ENCODE results near the gene SYT8.

Gene SYT8

DNA sequence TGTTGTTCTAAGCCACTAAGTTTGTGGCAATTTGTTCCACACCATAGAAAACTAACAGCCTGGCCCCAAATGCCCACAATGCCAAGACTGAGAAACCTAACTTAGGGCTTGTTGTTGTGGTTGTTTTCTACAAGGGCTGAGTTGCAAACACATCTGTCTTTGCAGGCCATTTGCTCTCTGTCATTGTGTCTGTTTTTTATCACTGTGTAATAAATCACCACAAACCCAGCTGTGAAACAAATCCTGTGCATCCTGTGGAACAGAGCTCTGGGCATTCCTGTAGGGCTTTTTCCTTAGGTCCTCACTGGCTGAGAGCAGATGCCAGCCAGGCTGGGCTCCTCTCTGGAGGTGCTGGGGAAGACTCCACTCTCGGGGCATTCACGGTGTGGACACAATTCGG is 15.7 kb upstream of the SYT8 start:
- no peak for DNase-seq

DNA sequence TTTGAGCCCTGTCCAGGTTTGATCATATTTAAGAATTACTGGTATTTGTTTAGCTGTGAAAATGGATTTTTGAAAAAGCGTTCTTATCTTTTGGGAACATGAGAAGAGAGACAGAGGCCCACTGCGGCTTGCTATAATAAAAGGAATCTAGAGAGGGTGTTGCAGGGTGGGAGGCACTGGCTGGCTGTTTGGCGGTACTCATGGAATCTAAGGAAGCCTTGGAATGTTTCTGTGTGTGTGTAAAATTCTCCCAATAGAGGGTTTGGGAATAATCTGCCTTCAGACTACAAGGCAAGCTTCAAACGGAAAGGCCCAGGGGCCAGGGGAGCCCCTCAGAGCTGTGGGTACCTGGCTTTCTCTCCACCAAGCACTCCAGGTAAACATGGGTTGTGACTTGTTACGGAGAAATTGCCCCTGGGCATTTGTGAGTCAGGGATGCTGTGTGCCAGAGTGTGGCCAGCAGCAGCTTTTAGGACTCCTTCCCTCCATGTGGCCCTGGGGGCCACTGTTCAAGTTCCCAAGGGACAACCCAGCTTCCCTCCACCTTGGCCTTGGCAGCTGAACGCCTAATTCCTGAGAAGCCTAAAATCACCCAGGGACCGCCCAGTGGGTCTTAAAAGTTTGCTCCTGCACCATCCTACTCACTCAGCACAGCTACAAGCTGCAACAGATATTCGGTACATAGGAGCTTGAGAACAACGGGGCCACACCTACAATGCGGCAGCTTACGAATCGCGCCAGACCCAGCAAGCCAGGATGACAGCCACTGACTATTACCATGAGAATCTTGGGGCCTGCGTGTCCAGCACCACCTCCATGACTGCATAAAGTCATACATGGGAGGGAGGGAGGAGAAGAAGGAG is 14.1 kb upstream of the SYT8 start:
- no peak for DNase-seq

DNA sequence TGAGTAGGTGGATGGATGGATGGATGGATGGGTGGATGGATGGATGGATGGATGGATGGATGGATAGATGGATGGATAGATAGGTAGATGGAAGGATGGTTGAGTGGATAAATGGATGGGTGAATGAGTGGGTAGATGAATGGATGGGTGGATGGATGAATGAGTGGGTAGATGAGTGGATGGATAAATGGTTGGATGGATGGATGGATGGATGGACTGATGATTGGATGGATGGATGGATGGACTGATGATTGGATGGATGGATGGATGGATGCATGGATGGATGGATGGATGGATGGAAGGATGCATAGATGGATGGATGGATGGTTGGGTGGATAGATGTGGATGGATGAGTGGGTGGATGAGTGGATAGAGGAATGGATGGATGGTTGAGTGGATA is 13.2 kb upstream of the SYT8 start:
- no peak for DNase-seq

DNA sequence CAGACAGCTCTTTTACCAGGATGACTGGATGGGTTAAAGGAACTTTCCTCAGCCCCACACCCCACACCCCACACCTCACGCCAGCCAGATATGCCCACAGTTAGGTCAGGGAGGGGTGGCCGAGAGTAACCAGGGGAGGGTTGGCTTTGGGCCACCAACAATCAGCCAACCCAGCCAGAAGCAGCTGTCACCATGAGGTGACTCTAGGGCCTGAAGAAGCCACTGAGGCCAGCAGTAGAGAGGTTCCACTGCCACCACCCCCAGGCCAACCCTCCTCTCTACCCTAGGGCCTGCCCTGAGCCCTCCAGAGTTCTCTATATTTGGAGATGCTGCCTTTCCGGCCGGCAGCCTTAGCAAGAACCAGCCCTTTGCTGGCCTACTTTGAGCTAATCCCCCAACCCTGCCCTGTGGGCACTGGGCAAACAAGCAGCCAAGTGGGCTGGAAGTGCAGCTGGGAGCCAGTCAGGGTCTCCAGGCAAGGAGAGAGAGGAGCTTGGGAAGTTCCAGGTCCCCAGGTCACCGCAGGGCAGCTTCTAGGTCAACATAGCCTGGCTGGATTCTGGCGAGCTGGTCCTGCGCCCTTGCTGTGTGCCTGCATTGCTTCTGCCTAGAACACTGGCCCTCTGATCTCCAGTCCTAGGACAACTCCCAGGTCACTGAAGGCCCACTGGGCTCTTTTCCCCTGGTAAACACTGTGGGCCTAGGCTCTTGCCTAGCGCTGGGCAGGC is 12.0 kb upstream of the SYT8 start:
- no peak for DNase-seq

DNA sequence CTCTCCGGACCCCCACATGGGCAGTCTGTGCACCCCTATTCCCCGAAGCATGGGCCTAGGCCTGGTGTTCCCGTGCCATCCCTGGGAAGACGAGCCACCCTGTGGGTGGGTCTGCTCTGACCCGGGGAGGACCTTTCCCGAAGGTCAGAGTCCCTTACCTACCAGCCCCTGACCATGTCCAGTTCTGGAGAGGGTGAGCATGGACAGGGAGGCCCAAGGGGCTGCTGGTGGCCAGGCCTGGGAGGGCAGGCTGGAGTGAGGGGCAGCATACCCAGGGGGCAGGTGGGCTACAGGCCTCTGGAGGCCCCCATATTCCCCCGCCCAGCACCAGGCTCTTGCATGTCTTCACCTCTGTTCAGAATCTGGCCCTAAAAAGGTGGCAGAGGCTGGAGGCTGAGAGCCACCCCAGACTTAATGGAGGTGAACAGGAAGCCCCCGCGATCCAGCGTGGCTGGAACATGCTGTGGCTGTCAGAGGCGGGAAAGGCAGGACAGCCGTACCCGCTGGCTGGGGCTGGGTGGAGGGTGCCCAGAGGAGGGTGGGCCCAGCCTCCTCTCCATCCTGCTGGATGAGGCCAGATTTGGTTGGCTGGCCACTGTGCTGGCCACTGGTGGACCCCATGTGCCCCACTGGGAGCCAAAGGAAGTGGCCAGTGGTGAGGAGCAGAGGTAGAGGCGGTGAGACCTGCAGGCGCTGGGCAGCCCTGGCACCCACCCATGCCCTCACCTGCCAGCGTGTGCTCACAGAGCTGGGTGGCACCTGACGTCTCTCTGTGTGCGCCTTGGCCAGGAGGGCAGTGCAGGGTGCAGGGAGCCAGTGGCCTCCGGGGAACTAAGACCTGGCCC is 11.2 kb upstream of the SYT8 start:
- DNase-seq: no peak

DNA sequence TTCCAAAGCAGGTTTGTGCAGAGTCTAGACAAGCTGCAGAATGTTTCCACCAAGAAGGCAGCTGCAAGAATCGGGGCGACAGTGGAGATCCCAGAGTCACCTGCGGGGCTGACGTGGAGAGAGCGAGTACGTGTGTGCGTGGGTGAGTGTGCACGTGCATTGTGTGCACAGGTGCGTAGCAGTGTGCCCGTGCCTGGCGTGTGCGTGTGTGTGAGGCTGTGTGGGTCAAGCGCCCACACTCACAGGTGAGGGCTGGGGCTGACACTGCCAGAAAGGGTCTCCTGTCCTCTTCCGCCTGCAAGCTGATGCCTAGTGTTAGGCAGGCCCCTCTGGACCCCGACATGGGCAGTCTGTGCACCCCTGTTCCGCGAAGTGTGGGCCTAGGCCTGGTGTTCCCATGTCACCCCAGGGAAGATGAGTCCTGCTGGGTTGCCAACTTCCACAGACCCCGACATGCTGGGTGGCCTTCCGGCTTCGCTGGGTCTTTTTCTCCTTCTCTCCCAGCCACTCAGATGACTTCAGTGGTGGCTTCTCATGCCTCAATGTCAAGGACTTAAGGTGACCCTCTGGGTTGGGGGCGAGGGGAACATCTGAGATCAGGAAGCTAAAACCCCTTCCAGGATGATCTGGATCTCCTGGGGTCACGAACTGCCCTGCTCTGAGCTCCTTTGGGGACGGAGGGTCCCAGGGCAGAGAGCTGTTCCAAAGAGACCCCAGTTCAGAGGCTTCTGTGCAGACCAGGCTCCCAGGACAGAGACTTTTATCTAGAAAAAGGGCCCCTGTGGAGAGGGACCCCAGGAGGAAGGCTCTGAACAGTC is 10.4 kb upstream of the SYT8 start:
- no peak for DNase-seq

DNA sequence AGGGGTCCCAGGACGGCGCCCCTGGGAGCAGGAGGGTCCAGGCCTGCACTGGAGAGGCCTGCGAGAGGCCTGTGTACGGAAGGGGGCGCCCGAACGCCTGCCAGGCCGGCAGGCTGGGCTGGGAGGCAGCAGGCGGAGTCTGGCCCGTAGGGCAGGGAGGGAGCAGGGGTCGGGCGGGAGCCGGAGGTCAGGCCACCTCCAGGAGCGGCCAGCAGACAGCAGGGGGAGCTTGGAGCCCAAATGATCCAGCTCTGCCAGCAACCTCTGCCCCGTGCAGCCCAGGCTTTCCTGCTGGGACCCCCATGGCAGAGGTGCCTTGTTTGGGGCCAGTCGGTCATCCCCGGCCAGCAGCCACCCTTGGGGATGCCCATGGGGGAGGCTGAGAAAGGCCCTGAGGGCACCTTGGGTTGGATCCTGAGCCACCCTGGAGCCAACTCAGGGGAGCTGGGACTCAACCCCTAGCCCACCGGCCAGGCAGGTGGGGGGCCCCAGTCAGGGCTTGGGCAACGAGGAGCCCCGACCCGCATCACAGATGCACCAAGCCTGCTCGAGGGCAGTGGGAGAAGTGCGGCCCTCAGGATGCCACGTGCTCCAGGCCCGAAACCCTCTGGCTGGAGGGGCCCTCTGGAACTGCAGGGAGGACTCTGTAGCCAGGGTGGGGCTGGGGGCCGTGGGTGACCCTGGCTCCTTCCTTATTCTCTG is 9.6 kb upstream of the SYT8 start:
- no peak for DNase-seq

DNA sequence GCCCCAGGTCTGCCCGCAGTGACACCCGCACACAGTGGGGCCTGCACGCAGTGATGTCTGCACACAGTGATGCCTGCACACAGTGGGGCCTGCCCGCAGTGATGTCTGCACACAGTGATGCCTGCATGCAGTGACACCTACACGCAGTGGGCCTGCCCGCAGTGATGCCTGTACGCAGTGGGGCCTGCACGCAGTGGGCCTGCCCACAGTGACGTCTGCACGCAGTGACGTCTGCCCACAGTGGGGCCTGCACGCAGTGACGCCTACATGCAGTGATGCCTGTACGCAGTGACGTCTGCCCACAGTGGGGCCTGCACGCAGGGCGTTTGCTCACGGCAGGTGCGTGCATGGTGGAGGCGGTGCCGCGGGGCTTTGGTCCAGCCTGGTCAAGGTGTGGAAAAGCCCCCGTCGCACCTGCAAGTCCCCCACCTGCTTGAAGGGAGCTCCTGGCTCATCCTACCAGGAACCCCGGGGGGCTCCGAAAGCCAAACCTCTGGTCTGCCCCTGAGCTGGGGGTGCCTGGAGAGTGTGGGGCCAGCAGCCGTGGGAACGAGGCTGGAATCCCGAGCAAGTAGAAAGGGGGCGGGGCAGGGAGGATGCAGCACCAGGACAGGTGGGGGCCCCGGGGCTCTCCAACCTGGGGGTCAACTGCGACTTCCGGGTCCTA is 8.9 kb upstream of the SYT8 start:
- DNase-seq: no peak

DNA sequence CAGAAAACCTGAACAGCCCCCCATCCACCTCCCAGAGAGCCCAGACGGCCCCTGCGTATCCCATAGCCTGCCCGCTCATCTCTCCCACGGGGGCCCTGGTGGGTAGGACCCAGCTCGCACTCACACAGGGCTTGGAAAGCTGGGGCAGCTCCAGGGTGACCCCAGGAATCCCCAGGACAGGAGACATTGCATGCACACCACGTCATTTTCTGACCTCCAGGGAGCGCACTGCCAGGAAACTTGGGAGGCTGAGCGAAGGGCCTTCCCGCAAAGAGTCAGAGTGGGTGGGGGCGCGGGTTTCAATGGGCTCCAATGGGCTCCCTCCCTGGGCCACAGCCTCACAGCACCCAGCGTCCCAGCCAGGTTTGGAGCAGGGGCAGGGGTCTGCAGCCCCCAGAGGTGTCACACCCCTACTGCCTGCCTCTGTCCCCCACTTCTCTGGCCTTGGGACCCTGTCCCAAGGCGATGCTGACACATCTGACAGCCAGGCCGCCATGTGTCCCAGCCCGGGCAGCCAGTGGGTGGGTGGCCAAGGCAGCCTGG is 8.2 kb upstream of the SYT8 start:
- no peak for DNase-seq

DNA sequence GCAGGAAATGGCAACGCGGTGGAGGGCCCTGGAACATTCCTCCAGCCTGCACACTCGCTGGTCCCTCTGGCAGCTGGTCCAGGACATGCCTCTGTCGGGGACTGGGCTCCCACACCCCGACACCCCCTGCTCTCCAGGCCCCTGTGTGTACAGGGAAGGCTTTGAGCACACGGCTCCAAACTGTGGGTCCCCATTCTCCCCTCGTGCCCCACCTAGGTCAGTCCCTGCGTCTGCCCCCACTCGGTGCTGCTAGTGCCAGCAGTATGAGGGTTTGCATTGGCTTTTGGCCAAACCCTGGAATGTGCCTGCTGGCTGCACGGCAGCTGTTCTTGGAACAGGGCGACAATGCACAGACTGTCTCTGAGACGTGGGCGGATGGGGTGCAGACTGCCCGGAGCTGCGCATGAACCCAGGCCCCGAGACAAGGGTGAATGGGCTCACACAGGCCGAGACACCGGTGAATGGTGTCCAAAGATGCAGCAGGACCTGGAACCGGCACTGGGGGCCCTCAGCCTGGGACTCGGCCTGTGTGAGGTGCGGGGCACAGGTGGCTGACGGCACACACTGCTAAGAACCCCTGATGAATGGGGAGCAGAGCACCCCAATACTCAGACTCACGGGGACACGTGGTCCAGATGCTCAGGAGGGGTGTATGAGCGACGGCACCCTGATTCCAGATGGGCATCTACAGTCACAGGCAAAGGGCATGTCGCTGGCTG is 7.5 kb upstream of the SYT8 start:
- DNase-seq: no peak

DNA sequence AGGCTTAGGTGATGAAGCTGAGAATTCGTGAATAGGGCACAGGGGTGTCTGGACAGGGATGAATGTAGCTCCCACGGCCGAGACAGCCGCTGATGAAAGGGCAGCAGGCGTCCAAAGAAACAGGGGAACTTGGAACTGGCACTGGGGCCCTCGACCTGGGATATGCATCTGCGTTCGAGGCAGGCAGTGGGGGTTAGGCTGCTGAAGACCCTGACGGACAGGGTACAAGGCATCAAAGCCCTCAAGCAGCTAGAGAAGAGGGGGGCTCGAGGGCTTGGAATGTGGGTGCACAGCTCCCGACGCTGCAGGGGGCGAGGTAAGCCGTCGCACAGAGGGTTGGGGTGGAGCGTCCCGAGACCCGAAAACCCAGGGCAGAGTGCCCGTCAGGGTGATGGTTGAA is 6.9 kb upstream of the SYT8 start:
- no peak for DNase-seq

DNA sequence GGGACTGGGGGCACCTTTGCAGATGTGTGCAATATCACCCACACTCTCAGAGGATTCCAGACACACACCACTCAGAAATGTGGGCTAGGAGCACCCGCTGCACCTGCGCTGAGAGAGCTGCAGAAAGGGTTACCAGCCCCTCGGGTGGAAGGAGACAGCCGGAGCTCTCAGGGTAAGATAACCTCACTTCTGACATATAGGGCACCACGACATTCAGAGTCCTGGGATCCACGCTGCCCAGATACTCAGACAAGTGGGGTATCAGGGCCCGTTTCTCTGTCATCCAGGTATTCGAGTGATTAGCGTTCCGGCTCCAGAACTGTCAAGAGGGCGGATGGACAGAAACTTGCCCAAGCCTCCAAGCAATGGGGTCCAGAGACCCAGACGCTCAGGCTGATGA is 6.2 kb upstream of the SYT8 start:
- no peak for DNase-seq

DNA sequence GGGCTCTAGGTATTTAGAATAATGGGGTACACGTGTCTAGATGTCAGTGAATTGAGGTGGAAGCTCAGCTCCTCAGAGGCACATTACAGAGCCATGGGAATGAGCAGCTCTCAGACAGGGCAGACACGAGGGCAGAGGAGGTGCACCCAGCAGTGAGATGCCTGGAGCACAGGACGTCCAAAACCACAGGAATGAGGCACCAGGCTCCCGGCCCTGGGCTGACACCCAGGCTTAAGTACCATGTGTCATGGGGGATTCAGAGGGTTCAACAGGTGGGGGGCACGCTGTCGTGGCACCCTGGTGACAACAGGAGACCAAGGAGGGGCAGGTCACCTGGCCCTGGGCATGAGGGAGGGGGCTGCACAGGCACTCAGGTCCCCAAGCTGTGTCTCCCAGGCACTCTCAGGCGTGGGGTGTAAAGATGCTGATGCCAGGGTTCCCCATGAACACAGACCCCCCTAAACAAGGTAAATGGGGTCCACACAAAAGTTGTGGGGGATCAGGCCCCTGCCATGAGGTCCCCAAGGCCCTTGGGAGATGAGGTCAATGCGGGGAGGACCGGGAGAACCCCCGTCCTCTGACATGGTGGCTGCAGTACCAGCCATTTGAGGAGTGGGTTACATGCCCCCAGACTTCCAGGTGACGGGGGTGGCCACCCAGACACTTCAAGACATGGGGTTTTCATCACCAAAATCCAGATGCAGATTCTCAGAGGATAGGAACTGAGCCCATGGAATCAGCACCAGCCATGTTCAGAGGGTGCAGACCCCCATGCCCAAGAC is 5.6 kb upstream of the SYT8 start:
- DNase-seq: no peak

DNA sequence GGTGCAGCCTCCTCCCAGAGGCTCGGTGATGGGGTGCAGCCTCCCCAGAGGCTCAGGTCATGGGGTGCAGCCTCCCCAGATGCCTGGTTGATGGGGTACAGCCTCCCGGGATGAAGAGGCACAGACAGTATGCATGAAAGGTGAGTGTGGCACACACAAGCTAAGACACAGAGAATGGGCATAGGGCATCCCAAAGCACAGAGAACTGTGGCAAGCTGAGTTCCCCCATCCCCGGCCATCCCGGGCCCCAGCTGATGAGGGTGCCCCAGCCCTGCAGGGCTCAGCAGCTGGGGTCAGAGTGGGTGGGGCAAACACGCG is 4.8 kb upstream of the SYT8 start:
- no peak for DNase-seq

DNA sequence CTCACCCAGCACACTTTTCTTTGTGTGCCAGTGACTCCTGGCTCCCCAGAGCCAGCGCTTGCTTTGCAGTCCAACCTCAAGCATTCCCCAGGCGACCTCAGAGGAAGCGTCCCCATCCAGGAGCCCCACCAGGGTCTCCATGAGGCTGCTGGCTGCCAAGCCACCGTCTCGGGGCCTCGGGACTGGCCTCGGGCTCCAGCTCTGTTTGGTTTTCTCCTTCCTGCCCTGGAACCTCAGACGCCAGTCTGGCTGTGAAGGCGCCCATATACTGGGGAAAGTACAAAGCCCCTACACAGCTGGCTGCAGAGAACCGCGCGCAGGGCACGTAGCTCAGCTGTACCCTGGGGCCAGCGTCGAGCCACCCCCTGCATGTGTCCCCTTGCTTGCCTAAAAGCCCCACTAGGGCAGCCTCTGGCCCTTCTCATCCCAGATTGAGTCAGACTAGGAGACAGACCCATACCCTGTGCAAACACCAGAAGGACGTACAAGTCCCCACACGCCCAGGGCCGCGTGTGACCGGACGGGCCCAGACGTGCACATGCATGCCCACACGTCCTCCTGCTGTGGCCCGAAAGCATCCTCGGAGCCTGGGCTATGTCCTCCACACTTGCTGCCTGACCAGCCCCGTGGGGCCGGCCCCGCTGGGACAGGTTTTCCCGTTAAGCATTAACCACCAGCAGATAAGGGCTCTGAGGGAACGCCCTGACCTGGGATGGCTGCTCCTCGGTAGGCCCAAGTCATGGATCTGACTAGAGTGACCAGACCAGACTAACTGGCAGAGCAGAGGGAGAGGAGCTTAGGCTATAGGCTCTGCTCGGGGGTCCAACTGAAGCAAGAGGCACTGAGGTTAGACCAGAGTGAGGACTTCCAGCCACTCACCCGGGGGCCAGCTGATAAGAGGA is 4.2 kb upstream of the SYT8 start:
- no peak for DNase-seq

DNA sequence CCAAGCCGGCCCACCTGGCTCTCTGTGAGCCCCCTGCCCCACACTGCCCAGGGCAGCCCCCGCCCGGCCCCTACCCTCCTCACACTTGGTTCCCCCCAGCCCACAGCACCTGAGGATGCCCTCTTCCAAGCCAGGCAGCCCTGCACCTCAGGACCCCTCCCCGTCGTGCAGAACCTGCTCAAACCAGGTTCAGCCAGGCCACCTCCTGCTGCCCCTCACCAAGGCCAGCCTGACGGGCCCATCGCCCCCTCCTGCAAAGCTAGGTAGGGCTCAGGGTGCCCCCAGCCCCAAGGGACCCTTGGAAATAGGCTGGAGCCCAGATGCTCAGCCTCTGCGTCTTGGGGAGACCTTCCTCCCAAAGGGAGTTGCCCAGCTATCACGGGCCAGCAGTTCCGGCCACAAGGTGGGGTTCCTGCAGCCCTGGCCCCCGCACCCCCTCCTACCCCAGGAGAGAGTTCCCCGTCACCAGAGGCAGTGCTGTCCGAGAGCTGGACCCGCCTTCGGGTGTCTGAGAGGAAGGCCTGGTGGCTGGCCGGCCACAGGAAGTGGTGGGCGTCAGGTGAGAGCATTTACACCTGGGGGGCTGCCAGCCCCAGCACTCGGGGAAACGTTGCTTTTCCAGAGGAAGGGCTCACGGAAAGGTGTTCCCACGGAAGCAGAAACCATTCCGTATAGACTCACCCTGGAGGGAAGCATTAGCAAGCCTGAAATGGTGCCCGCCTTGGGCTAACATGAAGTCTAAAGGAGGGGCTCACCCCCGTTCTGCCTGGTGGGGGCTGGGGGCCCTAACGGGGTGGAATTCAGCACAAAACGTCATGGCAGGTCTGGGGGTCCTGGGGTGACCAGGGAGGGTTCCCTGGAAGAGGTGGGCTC is 3.2 kb upstream of the SYT8 start:
- DNase-seq: no peak

DNA sequence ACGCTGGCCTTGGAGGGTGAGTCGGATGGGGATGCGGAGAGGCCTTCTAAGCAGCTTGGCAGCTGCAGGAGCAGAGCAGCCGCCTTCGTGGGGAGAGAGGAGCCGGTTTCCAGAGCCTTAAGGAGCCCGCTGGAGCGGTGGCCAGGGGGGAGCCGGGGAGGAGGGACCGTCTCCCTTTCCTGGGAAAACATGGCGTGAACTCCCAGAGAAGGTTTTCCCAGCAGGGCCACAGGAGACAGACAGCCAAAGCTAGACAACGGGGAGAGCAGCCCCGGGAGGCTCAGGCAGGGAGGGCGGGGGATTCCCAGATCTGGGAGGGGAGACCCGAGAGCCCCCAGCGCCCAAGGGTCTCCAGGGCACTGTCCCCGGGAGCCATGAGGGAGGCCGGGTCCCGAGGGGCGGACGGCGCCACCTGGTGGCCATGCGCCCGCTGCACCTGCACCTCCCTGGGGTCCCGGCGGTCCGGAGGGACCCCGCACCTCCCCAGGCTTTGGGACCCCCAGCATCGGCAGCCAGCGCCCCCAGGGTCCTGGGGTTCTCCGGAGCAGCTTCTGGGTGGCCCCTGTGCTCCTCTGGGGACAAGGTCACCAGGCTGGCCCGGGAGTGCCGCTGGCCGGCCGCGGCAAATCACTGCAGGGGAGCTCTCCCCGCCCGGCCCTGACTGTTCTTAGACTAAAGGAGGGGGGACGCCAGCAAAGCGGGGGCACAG is 2.4 kb upstream of the SYT8 start:
- DNase-seq: no peak
